ENCODE data around the gene TSPAN32. TPM values are rescaled to one million over a fixed set of nuclear protein-coding genes. Genes with fewer than 3 reads are reported as not detected.

TSPAN32 gene
- total and polyA plus RNA-seq, 10 of the 15 experiments (the other 5 are each of a cell fraction or from before 2014, with no cell fraction given) = 0.08 TPM; not detected in 9

DNA sequence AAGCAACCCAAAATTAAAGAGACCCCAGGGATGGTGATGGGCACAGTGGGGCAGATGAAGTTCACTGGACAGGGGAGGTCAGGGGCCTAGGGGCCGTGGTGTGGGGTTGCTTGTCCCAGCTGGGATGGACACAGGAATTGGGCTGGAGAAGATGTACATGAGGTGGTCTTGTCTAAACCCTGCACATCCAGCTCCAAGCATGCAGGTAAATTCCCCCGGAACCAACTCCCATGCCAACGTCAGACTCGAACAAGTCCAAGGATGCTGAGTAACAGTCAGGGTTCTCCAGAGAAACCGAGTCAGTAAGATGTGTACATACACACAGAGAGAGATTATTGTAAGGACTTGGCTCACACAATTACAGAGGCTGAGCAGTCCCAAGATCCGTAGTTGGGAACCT lies 28.9 kb downstream of the TSPAN32 start:
- WGBS (ENCODE audit: insufficient coverage, insufficient replicate concordance, low lambda C conversion rate, missing lambda C conversion rate) = 26% methylated on average over 6 of the region's 6 CpGs
- FAIRE-seq = no peak
- no peak for TF ChIP-seq IKZF1 (conservative IDR thresholded peaks at IDR 0.05)
- no peak for TF ChIP-seq CBFB (IDR thresholded peaks at IDR 0.05; ENCODE audit: low read depth)
- TF ChIP-seq TCF3 (IDR thresholded peaks at IDR 0.05; ENCODE audit: borderline replicate concordance, insufficient read depth, low read depth, low read length) = no peak
- TF ChIP-seq YBX1 (IDR thresholded peaks at IDR 0.05) = no peak
- TF ChIP-seq MEF2A (IDR thresholded peaks at IDR 0.05; ENCODE audit: insufficient read depth, low read depth, low read length) = no peak
- TF ChIP-seq HDAC6 (IDR thresholded peaks at IDR 0.05; ENCODE audit: unreplicated experiment) = no peak
- TF ChIP-seq, protein P1, sequence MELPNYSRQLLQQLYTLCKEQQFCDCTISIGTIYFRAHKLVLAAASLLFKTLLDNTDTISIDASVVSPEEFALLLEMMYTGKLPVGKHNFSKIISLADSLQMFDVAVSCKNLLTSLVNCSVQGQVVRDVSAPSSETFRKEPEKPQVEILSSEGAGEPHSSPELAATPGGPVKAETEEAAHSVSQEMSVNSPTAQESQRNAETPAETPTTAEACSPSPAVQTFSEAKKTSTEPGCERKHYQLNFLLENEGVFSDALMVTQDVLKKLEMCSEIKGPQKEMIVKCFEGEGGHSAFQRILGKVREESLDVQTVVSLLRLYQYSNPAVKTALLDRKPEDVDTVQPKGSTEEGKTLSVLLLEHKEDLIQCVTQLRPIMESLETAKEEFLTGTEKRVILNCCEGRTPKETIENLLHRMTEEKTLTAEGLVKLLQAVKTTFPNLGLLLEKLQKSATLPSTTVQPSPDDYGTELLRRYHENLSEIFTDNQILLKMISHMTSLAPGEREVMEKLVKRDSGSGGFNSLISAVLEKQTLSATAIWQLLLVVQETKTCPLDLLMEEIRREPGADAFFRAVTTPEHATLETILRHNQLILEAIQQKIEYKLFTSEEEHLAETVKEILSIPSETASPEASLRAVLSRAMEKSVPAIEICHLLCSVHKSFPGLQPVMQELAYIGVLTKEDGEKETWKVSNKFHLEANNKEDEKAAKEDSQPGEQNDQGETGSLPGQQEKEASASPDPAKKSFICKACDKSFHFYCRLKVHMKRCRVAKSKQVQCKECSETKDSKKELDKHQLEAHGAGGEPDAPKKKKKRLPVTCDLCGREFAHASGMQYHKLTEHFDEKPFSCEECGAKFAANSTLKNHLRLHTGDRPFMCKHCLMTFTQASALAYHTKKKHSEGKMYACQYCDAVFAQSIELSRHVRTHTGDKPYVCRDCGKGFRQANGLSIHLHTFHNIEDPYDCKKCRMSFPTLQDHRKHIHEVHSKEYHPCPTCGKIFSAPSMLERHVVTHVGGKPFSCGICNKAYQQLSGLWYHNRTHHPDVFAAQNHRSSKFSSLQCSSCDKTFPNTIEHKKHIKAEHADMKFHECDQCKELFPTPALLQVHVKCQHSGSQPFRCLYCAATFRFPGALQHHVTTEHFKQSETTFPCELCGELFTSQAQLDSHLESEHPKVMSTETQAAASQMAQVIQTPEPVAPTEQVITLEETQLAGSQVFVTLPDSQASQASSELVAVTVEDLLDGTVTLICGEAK (IDR thresholded peaks at IDR 0.05; ENCODE audit: borderline replicate concordance) = no peak
- TF ChIP-seq JUND (IDR thresholded peaks at IDR 0.05; ENCODE audit: low read depth, low read length) = no peak
- TF ChIP-seq PAX5 (IDR thresholded peaks at IDR 0.05; ENCODE audit: borderline replicate concordance, low read depth, low read length) = no peak
- no peak for TF ChIP-seq ZBED1 (IDR thresholded peaks at IDR 0.05; ENCODE audit: borderline replicate concordance)
- TF ChIP-seq EGR1 (IDR thresholded peaks at IDR 0.05; ENCODE audit: borderline replicate concordance in 1 of 2, low read depth in 2 of 2, low read length in 2 of 2) = no peak
- TF ChIP-seq NFXL1 (IDR thresholded peaks at IDR 0.05; ENCODE audit: borderline replicate concordance) = no peak
- no peak for TF ChIP-seq FOXM1 (IDR thresholded peaks at IDR 0.05; ENCODE audit: low read depth, low read length)
- TF ChIP-seq, protein P2, sequence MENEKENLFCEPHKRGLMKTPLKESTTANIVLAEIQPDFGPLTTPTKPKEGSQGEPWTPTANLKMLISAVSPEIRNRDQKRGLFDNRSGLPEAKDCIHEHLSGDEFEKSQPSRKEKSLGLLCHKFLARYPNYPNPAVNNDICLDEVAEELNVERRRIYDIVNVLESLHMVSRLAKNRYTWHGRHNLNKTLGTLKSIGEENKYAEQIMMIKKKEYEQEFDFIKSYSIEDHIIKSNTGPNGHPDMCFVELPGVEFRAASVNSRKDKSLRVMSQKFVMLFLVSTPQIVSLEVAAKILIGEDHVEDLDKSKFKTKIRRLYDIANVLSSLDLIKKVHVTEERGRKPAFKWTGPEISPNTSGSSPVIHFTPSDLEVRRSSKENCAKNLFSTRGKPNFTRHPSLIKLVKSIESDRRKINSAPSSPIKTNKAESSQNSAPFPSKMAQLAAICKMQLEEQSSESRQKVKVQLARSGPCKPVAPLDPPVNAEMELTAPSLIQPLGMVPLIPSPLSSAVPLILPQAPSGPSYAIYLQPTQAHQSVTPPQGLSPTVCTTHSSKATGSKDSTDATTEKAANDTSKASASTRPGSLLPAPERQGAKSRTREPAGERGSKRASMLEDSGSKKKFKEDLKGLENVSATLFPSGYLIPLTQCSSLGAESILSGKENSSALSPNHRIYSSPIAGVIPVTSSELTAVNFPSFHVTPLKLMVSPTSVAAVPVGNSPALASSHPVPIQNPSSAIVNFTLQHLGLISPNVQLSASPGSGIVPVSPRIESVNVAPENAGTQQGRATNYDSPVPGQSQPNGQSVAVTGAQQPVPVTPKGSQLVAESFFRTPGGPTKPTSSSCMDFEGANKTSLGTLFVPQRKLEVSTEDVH (IDR thresholded peaks at IDR 0.05; ENCODE audit: low read depth, partially characterized antibody) = no peak
- TF ChIP-seq, protein P3, sequence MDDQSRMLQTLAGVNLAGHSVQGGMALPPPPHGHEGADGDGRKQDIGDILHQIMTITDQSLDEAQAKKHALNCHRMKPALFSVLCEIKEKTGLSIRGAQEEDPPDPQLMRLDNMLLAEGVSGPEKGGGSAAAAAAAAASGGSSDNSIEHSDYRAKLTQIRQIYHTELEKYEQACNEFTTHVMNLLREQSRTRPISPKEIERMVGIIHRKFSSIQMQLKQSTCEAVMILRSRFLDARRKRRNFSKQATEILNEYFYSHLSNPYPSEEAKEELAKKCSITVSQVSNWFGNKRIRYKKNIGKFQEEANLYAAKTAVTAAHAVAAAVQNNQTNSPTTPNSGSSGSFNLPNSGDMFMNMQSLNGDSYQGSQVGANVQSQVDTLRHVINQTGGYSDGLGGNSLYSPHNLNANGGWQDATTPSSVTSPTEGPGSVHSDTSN (IDR thresholded peaks at IDR 0.05; ENCODE audit: insufficient replicate concordance, low read depth, low read length) = no peak

More for the DNA sequence above, 28.9 kb downstream of the TSPAN32 start:
- SMC1A ChIA-PET (ENCODE audit: uncharacterized antibody, unreplicated experiment) = no interaction called here
- Histone ChIP-seq H3K4me3 (no peak overlapping the region), H3K27ac (ENCODE audit: control insufficient read depth, insufficient read depth) (no peak overlapping the region), H3K79me2 (ENCODE audit: control insufficient read depth, insufficient read depth, low read length) (no peaks in the 10 kb centered on the region), H3K4me1 (ENCODE audit: control insufficient read depth, insufficient read depth, low read length) (no peaks in the 10 kb centered on the region), H4K20me1 (ENCODE audit: control insufficient read depth, insufficient read depth) (no peaks in the 10 kb centered on the region), H3K36me3 (ENCODE audit: control insufficient read depth in 2 of 2, insufficient read depth in 2 of 2, low read length in 1 of 2) (no peaks in the 10 kb centered on the region), H2AFZ (ENCODE audit: control insufficient read depth, low read depth, low read length) (no peak overlapping the region), H3K9me3 (replicated peaks; ENCODE audit: control insufficient read depth, insufficient read depth, low read length) (no peaks in the 10 kb centered on the region; the same call in 2 of the 3 replicates), H3K9ac (ENCODE audit: control insufficient read depth, insufficient read depth, low read length) (no peak overlapping the region), H3K4me2 (ENCODE audit: control insufficient read depth, insufficient read depth) (no peak overlapping the region), H3K27me3 (replicated peaks in 1 of 2; ENCODE audit: control insufficient read depth in 2 of 2, insufficient read depth in 2 of 2, low read length in 1 of 2) (no peaks in the 10 kb centered on the region)
- CTCF ChIA-PET = no interaction called here
- DNase-seq (ENCODE audit: low read depth, low spot score) (no peak), ATAC-seq (no peak)
- in situ Hi-C loops (cut with MboI) = no loop called here
- RAD21 ChIA-PET (ENCODE audit: unreplicated experiment) = no interaction called here
- BruUV-seq (replicated peaks) = no TSS peak
- POLR2A ChIA-PET = no interaction called here
- intact Hi-C loops (cut with micrococcal nuclease; ENCODE audit: unreplicated experiment) = no loop called here

Data from GM12878 (cell line).